ENCODE measurements around the gene PRRT3.
A peak's percentile ranks its signal among the peaks of the same experiment; 100 is the strongest.

Gene PRRT3

DNA sequence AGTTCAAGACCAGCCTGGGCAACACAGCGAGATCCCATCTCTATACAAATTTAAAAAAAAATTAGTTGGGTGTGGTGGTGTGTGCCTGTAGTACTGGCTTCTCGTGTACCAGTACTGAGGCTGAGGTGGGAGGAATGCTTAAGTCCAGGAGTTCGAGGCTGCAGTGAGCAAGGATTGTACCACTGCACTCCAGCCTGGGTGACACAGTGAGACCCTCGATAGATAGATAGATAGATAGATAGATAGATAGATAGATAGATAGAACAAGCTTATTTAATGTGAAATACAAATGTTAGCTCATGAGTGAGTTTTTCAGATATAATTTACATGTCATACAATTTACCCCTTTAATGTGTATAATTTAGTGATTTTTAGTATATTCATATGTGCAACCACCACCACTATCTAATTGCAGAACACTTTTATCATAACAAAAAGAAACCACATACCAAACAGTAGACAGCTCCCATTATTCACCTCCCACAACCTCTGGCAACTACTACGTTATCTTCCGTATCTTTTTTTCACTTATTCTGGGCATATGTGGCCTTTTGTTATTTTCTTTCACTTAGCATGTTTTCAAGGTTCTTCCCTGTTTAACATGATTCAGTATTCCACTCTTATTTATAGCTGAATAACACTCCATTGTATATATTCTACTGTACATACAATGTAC is 13.1 kb upstream of the PRRT3 start:
- Histone ChIP-seq H3K9me3 (ENCODE audit: control insufficient read depth in 1 of 2, low read length in 2 of 2) (no peaks in the 10 kb centered on the region), H3K4me3 (ENCODE audit: low read depth in 1 of 2, low read length in 2 of 2) (no peak overlapping the region), H3K36me3 (ENCODE audit: control insufficient read depth in 1 of 2, insufficient read depth in 2 of 2, low read length in 2 of 2) (peaks cover 21 to 63% of the 10 kb centered on the region in 2 donors), H3K27ac (ENCODE audit: low read length) (no peak overlapping the region), H3K4me1 (ENCODE audit: control insufficient read depth in 1 of 2, insufficient read depth in 2 of 2, low read length in 2 of 2) (no peaks in the 10 kb centered on the region), H3K27me3 (ENCODE audit: low read depth, low read length) (no peaks in the 10 kb centered on the region)

DNA sequence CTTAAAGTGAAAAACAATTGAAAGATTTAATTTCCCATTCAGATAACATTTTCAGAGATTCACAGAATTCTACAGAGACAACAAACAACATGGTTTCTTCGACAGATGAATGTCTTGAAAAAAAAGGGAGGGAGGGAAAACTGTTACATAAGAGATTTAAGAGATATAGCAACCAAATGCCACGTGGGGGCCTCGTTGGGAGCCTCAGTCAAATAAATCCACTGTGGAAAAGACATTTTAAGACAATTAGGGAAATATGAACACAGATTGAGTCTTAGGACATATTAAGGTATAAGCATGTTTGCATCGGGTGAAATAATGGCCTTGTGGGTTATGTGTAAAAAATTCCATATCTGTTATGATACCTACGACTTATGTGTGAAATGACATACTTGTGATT is 5.0 kb upstream of the PRRT3 start:
- H3K4me3 ChIP-seq (ENCODE audit: low read depth in 1 of 2, low read length in 2 of 2), result no peak overlapping the region
- no peak overlapping the region for H3K27ac ChIP-seq (ENCODE audit: low read length)
- no peaks in the 10 kb centered on the region for H3K27me3 ChIP-seq (ENCODE audit: low read depth, low read length)
- peaks cover 0 to 12% of the 10 kb centered on the region in 2 donors for H3K4me1 ChIP-seq (ENCODE audit: control insufficient read depth in 1 of 2, insufficient read depth in 2 of 2, low read length in 2 of 2)
- H3K9me3 ChIP-seq (ENCODE audit: control insufficient read depth in 1 of 2, low read length in 2 of 2), result no peaks in the 10 kb centered on the region
- H3K36me3 ChIP-seq (ENCODE audit: control insufficient read depth in 1 of 2, insufficient read depth in 2 of 2, low read length in 2 of 2), result peaks cover 0 to 9% of the 10 kb centered on the region in 2 donors

DNA sequence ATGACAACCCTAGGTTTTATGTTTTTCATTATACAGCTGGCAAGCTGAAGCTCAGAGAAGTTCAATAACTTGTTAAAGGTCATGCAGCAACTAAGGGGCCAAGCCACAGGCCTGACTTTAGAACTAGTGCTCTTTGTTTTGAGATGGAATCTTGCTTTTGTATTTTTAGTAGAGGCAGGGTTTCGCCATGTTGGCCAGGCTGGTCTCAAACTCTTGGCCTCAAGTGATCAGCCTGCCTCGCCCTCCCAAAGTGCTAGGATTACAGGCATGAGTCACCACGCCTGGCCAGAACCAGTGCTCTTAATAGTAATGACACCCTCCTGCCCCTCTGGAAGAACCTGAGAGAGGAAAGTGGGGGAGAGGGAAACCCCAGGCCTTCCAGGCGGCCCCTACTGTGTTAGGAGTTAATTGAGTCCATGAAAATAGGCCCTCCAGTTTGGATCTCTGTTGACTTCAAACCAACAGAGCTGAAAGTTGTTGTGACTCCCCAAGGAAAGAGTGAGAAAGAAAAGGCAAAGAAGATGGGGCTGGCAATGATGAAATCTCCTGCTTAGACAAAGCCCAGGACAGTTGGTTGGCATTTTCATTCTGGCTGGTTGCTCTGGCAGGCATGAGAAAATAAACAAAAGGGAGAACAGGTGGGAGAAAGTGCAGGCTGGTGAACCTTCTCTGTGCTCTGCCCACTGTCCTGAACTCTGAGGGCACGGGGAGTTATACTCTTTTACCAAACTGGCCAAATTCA is 3.6 kb upstream of the PRRT3 start:
- H3K27ac ChIP-seq (ENCODE audit: low read length), result peak overlapping the region; percentile 16

DNA sequence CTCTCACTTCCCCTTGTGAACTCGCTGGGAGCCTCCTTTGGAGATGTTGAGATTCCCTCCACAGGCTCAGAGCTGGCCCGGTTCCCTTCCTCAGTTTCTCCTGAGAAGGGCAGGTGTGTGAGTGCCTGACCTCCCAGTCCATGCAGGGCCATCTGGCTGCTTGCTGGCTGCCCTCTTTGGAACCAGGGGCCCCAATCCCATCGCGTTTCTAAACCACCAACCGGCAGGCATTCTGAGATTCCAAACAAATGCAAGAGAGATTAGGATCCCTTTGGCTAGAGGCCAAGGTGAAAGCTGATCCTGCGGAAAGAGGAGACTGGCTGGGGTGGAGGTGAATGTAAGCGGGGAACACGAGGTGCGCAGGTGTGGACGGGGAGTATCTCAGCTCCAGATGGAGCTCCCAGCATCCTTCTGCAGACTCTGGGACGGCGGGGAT is 2.9 kb upstream of the PRRT3 start:
- H3K4me3 ChIP-seq (ENCODE audit: low read depth in 1 of 2, low read length in 2 of 2), result no peak overlapping the region
- peaks cover 0 to 24% of the 10 kb centered on the region in 2 donors for H3K4me1 ChIP-seq (ENCODE audit: control insufficient read depth in 1 of 2, insufficient read depth in 2 of 2, low read length in 2 of 2)
- no peaks in the 10 kb centered on the region for H3K9me3 ChIP-seq (ENCODE audit: control insufficient read depth in 1 of 2, low read length in 2 of 2)
- no peaks in the 10 kb centered on the region for H3K27me3 ChIP-seq (ENCODE audit: low read depth, low read length)
- no peaks in the 10 kb centered on the region for H3K36me3 ChIP-seq (ENCODE audit: control insufficient read depth in 1 of 2, insufficient read depth in 2 of 2, low read length in 2 of 2)
- H3K27ac ChIP-seq (ENCODE audit: low read length), result no peak overlapping the region

More for the DNA sequence above, 3.6 kb upstream of the PRRT3 start:
- Histone ChIP-seq H3K36me3 (ENCODE audit: control insufficient read depth in 1 of 2, insufficient read depth in 2 of 2, low read length in 2 of 2) (peaks cover 0 to under 1% of the 10 kb centered on the region in 2 donors), H3K27me3 (ENCODE audit: low read depth, low read length) (no peaks in the 10 kb centered on the region), H3K9me3 (ENCODE audit: control insufficient read depth in 1 of 2, low read length in 2 of 2) (no peaks in the 10 kb centered on the region), H3K4me1 (ENCODE audit: control insufficient read depth in 1 of 2, insufficient read depth in 2 of 2, low read length in 2 of 2) (peaks cover 0 to 24% of the 10 kb centered on the region in 2 donors), H3K4me3 (ENCODE audit: low read depth in 1 of 2, low read length in 2 of 2) (no peak overlapping the region)

DNA sequence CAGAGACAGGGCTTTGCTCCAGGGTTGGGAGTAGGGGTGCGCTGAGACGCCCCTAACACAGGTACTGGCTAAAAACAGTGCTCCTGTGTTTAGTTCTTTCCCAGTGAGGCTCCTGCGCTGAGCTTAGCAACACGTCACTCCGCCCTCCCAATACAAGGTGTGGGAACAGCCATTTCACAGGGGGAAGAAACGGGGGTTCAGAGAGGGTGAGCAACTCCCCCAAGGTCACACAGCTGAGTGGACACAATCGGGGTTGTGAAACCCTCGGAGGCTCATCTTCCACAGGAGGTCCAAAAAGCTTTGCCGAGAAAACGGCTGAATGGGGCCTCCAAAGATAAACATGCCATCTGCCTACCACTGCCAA is 628 bp downstream of the PRRT3 start:
- H3K4me1 ChIP-seq (ENCODE audit: control insufficient read depth in 1 of 2, insufficient read depth in 2 of 2, low read length in 2 of 2), result peaks cover 0 to 28% of the 10 kb centered on the region in 2 donors
- H3K4me3 ChIP-seq (ENCODE audit: low read depth in 1 of 2, low read length in 2 of 2), result peak overlapping the region; percentile 42 to 74
- no peaks in the 10 kb centered on the region for H3K27me3 ChIP-seq (ENCODE audit: low read depth, low read length)
- no peaks in the 10 kb centered on the region for H3K9me3 ChIP-seq (ENCODE audit: control insufficient read depth in 1 of 2, low read length in 2 of 2)
- peaks cover 0 to 4% of the 10 kb centered on the region in 2 donors for H3K36me3 ChIP-seq (ENCODE audit: control insufficient read depth in 1 of 2, insufficient read depth in 2 of 2, low read length in 2 of 2)
- no peak overlapping the region for H3K27ac ChIP-seq (ENCODE audit: low read length)

DNA sequence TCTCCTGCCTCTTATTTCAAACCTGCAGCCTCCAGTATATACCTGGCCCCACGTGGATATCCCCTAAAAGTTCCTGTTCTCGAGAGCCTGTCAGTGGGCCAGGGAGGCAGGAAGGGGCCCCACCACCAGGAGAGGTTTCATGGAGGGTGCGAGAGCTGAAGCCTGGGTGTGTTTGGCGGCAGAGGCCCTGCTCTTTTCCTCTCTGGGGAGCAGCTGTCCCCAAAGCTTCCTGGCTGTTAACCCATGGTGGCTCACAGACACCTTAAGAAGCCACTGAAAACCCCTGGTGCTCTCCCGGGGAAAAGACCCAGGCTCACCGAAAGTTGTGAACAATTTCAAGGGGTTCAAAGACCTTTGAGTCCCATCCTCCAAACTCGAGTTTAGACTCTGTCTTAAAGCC is 1.1 kb downstream of the PRRT3 start:
- Histone ChIP-seq H3K4me3 (ENCODE audit: low read depth in 1 of 2, low read length in 2 of 2) (no peak overlapping the region), H3K36me3 (ENCODE audit: control insufficient read depth in 1 of 2, insufficient read depth in 2 of 2, low read length in 2 of 2) (peaks cover 0 to 4% of the 10 kb centered on the region in 2 donors), H3K27ac (ENCODE audit: low read length) (no peak overlapping the region), H3K27me3 (ENCODE audit: low read depth, low read length) (no peaks in the 10 kb centered on the region), H3K4me1 (ENCODE audit: control insufficient read depth in 1 of 2, insufficient read depth in 2 of 2, low read length in 2 of 2) (peaks cover 0 to 28% of the 10 kb centered on the region in 2 donors), H3K9me3 (ENCODE audit: control insufficient read depth in 1 of 2, low read length in 2 of 2) (no peaks in the 10 kb centered on the region)

DNA sequence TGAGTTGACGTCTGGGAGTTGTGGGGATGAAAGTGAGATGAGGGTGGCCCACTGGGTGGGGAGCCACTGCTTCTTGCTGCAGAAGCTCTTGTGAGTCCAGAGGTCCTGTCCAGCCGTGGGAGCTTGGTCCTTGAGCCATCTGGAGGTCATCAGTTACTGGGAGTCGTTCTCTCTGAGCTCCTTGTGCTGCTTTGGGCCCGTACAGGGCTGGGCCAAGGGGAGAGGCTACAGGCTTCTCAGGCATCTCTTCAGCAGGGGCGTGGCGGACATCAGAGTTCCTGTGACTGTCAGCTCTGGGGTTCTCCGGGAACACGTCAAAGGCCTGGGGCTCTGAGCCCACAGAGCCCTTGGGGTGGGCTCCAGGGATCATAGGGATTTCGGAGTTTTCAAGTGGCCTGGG is 2.6 kb downstream of the PRRT3 start:
- Histone ChIP-seq H3K9me3 (ENCODE audit: control insufficient read depth in 1 of 2, low read length in 2 of 2) (no peaks in the 10 kb centered on the region), H3K4me1 (ENCODE audit: control insufficient read depth in 1 of 2, insufficient read depth in 2 of 2, low read length in 2 of 2) (peaks cover 0 to 20% of the 10 kb centered on the region in 2 donors), H3K4me3 (ENCODE audit: low read depth in 1 of 2, low read length in 2 of 2) (no peak overlapping the region), H3K27me3 (ENCODE audit: low read depth, low read length) (no peaks in the 10 kb centered on the region), H3K27ac (ENCODE audit: low read length) (no peak overlapping the region), H3K36me3 (ENCODE audit: control insufficient read depth in 1 of 2, insufficient read depth in 2 of 2, low read length in 2 of 2) (peaks cover 0 to 4% of the 10 kb centered on the region in 2 donors)

DNA sequence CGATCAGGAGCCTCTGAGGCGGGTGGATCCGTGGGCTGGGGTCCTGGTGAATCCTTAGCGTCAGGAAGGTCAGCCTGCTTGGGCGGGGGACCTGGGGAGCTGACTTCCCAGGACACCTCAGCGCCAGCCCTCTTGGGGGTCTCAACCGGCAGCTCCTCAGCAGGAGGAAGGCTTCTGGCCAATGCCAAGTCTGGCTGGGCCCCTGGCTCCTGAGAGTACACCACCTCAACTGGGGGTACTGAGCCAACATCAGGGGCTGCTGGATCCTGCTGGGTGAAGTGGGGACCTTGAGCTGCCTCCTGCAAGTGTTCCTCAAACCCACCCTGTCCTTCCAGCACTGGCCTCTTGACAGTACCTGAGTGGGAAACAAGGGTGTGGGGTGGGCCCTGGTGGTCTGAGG is 3.1 kb downstream of the PRRT3 start:
- Histone ChIP-seq H3K4me3 (ENCODE audit: low read depth in 1 of 2, low read length in 2 of 2) (no peak overlapping the region), H3K27ac (ENCODE audit: low read length) (no peak overlapping the region), H3K27me3 (ENCODE audit: low read depth, low read length) (no peaks in the 10 kb centered on the region), H3K36me3 (ENCODE audit: control insufficient read depth in 1 of 2, insufficient read depth in 2 of 2, low read length in 2 of 2) (peaks cover under 1 to 6% of the 10 kb centered on the region in 2 donors), H3K4me1 (ENCODE audit: control insufficient read depth in 1 of 2, insufficient read depth in 2 of 2, low read length in 2 of 2) (peaks cover 0 to 20% of the 10 kb centered on the region in 2 donors), H3K9me3 (ENCODE audit: control insufficient read depth in 1 of 2, low read length in 2 of 2) (no peaks in the 10 kb centered on the region)

DNA sequence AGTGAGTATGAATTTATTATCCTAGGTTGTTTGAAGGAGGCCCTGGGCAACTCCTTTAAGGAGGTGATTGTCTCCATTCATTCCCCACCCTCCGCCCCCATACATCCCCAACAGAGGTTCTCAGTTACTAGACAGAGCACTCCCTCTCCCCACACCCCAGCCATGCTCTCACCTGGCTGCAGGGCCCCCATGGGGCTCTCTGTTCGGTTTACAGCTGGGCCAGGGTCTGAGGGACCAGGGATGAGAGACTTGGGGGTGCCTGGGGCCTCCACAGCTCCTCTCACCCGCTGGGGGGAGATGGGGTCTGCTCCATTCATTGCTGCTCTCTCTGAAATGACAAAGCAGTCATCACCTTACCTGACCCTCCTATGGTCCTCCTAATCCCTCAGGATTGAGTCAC is 3.6 kb downstream of the PRRT3 start:
- peaks cover 5 to 10% of the 10 kb centered on the region in 2 donors for H3K36me3 ChIP-seq (ENCODE audit: control insufficient read depth in 1 of 2, insufficient read depth in 2 of 2, low read length in 2 of 2)
- H3K27me3 ChIP-seq (ENCODE audit: low read depth, low read length), result no peaks in the 10 kb centered on the region
- no peak overlapping the region for H3K4me3 ChIP-seq (ENCODE audit: low read depth in 1 of 2, low read length in 2 of 2)
- no peak overlapping the region for H3K27ac ChIP-seq (ENCODE audit: low read length)
- no peaks in the 10 kb centered on the region for H3K9me3 ChIP-seq (ENCODE audit: control insufficient read depth in 1 of 2, low read length in 2 of 2)
- H3K4me1 ChIP-seq (ENCODE audit: control insufficient read depth in 1 of 2, insufficient read depth in 2 of 2, low read length in 2 of 2), result peaks cover 0 to 20% of the 10 kb centered on the region in 2 donors

DNA sequence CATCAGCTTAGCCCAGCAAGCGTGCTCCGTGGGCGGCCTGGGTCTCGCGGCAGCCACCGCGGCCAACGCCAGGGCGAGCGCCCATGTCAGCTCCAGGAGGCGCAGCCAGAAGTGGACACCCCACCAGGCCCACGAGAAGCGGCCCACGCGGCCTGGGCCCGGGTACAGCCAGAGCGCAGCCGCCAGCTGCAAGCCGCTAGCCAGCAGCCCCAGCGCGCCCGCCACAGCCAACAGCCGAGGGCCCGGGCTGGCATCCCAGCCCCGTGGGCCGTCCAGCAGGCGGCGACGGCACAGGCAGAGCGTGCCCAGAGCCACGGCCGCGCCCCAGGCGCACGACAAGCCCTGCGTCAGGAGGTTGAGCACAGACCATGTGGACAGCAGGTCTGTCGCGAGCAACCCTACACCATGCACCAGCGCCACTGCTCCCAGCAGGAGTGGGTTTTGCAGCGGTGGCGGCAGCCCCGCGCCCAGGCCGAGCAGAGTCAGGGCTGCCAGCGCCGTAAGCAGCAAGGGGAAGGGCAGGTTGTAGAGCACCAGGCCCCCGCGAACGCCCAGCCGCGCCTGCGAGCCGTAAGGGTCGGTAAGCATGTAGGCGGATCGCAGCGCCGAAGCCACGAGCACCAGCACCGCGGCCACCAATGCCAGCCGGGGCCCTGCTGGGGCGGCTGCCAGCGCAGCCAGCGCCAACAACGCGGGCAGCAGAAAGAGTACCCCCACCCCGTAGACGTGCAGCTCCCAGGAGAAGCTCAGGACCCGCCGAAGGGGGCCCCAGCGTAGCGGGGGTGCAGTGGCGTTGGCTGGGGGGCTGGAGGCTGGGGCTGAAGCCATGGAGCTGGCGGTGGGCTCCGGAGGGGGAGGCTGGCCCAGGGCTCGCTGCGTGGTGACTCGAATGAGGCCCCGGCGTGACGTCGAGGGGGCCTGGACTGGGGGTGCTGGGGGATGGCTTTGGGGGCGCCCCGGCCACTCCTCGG is 4.9 kb downstream of the PRRT3 start:
- Histone ChIP-seq H3K36me3 (ENCODE audit: control insufficient read depth in 1 of 2, insufficient read depth in 2 of 2, low read length in 2 of 2) (peaks cover 5 to 23% of the 10 kb centered on the region in 2 donors), H3K27me3 (ENCODE audit: low read depth, low read length) (no peaks in the 10 kb centered on the region), H3K4me3 (ENCODE audit: low read depth in 1 of 2, low read length in 2 of 2) (peak overlapping the region; percentile 61 to 71), H3K4me1 (ENCODE audit: control insufficient read depth in 1 of 2, insufficient read depth in 2 of 2, low read length in 2 of 2) (peaks cover 0 to 17% of the 10 kb centered on the region in 2 donors), H3K9me3 (ENCODE audit: control insufficient read depth in 1 of 2, low read length in 2 of 2) (no peaks in the 10 kb centered on the region), H3K27ac (ENCODE audit: low read length) (no peak overlapping the region)
